GM20000 (cell line): Measurements from ENCODE around the gene BCKDK.

Source experiments
- DNase-seq: peaks from one replicate; pipeline ENCODE4 v3.0.0; 2012; ENCODE audit warnings: low spot score
- TF ChIP-seq, protein P1 (sequence below): IDR thresholded peaks from 2 replicates; pipeline ENCODE4 v1.5.1; 2012; ENCODE audit warnings: mild to moderate bottlenecking, control low read depth; ENCODE audit errors: extremely low read depth, missing control alignments

BCKDK gene

DNA sequence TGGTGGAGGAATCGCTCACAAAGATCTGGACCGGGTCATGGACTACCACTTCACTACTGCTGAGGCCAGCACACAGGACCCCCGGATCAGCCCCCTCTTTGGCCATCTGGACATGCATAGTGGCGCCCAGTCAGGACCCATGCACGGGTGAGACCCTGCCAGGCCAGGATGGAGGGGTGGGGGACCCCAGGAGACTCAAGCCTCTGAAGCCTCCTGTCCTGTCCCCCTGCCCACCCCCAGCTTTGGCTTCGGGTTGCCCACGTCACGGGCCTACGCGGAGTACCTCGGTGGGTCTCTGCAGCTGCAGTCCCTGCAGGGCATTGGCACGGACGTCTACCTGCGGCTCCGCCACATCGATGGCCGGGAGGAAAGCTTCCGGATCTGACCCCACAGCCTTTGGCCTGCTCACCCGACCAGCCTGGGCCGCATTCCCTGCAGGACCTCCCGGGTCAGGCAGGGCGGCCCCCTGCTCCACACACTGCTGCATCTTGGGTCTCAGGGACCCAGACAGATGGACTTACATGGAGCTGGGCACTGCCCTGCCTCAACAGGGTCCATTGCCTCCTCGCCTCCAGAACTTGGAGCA lies 3.8 kb downstream of the BCKDK start:
- TF ChIP-seq, protein P1, sequence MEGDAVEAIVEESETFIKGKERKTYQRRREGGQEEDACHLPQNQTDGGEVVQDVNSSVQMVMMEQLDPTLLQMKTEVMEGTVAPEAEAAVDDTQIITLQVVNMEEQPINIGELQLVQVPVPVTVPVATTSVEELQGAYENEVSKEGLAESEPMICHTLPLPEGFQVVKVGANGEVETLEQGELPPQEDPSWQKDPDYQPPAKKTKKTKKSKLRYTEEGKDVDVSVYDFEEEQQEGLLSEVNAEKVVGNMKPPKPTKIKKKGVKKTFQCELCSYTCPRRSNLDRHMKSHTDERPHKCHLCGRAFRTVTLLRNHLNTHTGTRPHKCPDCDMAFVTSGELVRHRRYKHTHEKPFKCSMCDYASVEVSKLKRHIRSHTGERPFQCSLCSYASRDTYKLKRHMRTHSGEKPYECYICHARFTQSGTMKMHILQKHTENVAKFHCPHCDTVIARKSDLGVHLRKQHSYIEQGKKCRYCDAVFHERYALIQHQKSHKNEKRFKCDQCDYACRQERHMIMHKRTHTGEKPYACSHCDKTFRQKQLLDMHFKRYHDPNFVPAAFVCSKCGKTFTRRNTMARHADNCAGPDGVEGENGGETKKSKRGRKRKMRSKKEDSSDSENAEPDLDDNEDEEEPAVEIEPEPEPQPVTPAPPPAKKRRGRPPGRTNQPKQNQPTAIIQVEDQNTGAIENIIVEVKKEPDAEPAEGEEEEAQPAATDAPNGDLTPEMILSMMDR, result no peak
- no peak for DNase-seq

DNA sequence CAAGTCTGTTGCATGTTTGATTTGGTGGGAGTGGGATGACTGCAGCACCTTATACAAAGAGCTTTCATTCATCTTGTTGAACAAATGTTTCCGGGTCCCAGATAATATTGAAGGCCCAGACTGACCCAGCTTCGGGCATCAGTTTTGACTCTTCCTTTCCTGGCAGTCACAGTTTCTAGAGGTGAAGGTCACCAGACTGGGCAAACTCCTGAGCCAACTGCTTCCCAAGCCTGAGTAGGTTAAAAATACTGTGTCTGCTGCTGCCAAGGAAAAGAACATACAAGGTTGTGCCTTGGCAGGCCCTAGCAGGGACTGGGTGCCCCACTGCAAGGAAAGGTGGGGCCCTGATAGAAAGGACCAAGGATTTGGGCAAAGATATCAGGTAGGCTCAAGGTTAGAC lies 4.5 kb downstream of the BCKDK start:
- TF ChIP-seq, protein P1, result no peak
- no peak for DNase-seq

DNA sequence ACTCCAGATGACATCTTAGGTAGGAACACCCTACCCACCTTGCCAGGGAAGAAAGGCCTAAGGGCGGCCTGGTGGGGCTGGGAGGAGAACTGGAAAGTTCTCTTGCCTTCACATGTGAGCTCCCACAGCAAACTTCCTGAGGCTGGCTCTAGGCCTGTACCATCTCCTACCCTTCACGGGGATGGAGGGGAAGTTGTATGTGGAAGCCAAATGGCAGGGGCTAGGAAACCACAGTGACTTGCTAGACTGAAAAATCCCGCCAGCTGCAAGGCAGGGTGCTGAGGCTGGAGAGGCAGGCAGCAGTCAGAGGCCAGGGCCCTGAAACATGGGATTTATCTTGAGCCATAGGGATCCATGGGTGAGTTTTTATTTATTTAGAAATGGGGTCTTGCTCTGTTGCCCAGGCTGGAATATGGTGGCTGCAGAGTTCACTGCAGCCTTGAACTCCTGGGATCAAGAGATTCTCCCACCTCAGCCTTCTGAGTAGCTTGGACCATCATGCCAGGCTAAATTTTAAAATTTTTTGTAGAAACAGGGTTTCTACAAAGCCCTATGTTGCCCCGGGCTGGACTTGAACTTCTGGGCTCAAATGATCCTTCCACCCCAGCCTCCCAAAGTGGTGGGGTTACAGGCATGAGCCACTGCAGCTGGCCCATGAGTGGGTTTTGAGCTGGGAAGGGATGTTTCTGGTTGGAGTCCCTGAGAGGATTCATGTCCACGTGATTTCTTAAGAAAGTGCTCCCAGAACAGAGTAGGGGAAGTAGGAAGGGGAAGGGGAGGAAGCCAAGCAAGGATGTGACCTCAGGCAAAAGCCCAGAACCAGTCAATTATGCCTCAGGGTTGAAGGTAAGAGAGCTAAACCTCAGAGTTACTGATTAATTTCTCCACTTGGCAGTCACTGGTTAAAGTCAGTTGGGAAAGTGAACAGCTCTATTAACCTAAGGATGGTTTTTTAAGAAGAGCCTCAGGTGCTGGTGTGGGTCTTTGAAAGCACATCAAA lies 5.2 kb downstream of the BCKDK start:
- DNase-seq, result no peak
- TF ChIP-seq, protein P1, result no peak

DNA sequence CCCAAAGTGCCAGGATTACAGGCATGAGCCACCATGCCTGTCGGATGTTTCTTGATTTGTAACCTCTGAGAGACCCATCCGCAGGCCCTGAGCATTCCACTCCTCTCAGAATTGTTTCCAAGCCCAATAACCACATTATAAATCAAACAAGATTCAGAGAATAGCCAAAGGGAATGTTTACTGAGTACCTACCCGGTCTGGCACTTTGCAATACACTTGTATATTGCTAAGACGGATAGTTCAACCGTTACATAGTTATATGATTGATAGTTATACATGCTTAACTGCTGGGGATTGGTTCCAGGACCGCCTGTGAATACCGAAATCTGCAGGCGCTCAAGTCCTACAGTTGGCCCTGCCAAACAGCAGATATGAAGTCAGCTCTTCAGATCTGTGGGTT lies 6.3 kb downstream of the BCKDK start:
- TF ChIP-seq, protein P1, result no peak
- DNase-seq, result no peak

DNA sequence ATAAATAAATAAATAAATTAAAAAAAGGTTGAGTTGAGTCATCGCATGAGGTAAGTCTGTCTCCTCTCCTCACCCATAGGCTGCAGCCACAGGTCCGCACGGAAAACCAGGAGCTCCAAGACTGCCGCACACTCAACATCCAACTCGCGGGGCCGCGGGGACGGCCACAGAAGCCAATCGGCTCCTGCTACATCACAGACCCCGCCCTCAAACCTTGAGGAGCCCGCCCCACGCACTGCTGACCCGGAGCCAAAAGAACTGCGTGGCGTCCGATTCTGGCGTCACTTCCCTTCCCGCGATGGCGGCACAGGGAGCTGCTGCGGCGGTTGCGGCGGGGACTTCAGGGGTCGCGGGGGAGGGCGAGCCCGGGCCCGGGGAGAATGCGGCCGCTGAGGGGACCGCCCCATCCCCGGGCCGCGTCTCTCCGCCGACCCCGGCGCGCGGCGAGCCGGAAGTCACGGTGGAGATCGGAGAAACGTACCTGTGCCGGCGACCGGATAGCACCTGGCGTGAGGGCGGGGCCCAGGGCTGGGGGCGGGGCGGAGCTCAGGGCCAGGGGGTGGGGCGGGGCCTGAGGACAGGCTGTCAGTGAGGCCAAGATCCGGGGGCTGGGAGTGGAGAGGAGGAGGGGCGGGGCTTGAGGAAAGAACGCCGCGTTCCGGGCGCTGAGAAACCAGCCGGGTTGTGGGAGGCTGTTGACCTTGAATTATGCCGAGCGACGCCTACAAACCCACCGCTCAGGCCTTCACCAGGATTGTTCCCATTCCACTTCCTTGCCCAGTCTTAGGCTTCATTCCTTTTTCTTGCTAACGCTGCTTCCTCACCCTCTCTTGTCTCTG lies 9.4 kb downstream of the BCKDK start, which contains the start of gene KAT8:
Gene KAT8, plus strand, starts transcription at position 281 of the 839 bp plus-strand sequence. Its CDS starts 18 bp downstream, at position 299.
- TF ChIP-seq, protein P1, result no peak
- DNase-seq, result peak; percentile 99

DNA sequence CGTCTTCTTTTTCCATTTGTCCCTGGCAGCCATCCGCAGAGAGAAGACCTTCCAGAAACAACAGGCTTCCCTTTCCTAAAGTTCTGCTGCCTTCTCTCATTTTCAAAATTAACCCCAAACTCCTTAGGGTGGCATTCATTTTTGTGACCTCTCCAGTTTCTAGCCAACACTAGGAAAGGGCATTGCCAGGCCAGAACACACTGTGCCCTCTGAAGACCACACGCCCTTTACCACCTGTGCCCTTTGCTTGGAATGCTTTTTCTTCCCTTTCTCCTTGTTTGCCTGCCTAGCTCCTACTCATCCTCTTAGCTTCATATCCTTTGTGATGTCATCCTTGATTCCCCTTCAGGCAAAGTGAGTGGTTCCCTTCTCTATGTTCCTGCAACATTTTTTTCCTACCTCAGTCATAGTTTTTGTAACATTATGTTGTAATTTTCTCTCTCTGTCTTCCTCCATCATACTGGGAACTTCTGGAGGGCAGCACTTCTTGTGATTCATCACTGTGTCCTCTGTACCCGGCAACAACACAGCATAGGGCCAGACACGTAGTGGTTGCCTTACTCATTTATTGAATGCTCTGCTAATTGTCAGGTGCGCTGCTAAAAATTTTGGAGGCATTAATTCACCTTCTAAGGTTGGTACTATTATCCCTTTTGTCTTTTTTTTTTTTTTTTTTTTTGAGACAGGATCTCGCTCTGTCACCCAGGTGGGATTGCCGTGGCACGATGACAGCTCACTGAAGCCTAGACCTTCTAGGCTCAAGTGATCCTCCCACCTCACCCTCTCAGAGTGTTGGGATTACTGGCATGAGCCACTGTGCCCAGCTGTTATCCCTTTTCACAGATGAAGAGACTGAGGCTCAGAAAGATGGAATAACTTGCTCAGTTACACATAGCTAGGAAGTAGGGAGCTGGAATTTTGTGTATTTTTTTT lies 10.3 kb downstream of the BCKDK start:
- TF ChIP-seq, protein P1, result no peak
- no peak for DNase-seq
